GM12874 (cell line): Measurements from ENCODE around the gene SDK1.

ENCODE experiments used
- TF ChIP-seq, protein P1 (sequence below): IDR thresholded peaks from 2 replicates; pipeline ENCODE4 v1.5.1; 2011; ENCODE audit warnings: low read depth, mild to moderate bottlenecking, control low read depth, low read length, moderate library complexity; ENCODE audit not compliant: insufficient read depth

Gene SDK1

DNA sequence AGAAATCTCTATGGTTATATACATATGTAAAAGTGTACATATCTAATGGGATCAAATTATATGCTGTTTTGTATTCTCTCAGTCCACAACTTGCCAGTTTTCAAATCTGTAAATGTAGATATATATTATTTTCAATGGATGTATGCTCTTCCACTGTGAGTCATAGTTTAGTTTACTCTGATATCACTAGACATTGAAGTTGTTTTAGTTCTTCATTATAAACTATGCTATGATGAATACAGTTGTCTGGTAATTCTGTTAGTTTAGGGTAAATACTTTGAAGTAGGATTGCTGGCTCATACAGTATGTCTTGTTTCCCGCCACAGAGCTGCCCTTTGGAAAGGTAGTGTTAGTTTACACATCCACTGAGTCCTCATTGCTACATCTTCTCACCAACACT is 25.2 kb downstream of the SDK1 start:
- TF ChIP-seq, protein P1, sequence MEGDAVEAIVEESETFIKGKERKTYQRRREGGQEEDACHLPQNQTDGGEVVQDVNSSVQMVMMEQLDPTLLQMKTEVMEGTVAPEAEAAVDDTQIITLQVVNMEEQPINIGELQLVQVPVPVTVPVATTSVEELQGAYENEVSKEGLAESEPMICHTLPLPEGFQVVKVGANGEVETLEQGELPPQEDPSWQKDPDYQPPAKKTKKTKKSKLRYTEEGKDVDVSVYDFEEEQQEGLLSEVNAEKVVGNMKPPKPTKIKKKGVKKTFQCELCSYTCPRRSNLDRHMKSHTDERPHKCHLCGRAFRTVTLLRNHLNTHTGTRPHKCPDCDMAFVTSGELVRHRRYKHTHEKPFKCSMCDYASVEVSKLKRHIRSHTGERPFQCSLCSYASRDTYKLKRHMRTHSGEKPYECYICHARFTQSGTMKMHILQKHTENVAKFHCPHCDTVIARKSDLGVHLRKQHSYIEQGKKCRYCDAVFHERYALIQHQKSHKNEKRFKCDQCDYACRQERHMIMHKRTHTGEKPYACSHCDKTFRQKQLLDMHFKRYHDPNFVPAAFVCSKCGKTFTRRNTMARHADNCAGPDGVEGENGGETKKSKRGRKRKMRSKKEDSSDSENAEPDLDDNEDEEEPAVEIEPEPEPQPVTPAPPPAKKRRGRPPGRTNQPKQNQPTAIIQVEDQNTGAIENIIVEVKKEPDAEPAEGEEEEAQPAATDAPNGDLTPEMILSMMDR, result no peak

DNA sequence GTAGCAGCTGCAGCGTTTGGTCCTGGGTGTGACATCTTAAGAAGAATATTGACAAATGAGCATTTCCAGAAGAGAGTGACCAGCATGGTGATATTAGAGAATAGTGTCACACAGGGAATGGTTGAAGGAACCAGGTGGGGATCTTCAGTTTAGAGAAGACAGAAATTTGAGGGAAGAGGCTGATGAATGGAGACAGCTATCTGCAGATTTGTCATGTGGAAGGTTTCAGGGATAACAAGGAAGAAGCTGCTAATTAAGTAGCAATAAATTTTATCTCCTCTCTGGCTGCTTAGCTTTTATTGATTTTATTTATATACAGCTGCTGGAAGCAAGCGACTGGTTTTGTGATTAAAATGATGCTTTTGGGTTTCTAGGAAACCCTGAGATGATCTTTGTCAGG is 26.0 kb downstream of the SDK1 start:
- TF ChIP-seq, protein P1, result no peak

DNA sequence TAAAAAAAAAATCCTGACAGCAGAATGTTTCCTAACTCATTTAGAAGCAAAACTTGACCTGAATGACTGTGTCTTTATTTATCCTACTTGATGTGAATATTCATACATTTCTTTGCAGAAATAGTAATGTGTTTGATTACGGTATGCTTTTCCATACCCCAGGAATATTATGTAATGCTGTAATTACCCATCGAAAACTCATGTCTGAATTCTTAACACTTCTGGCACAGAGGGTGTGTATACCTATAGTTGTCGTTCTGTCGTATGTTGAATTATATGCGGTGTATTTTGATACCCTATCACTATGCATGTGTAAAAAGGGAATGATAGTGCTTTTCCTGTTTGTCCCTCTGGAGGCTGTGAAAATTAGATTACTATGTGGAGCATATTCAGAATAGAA is 26.6 kb downstream of the SDK1 start:
- TF ChIP-seq, protein P1, result no peak

- TF ChIP-seq, protein P1, result no peak
Measured at GRCh38 chr7:3332308-3332707, 31.3 kb downstream of the SDK1 start.

DNA sequence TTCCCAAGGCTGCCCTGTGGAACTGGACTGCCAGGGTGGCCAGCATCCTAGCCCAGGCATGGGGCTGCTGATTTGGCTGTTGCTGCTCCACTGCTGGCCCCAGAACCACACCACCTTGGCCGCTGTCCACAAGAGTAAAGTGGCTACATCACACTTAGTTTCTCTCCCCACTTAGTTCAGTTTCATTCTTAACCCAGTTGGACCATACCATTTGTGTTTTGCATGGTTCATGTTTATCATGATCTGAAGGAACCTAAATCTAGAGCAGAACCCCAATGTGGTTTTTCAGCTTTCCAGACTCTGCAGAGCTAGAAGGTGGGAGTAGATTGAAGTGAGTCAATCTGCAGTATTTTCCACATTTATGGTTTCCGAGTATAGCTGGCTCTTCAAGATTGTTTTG is 32.8 kb downstream of the SDK1 start:
- TF ChIP-seq, protein P1, result no peak

DNA sequence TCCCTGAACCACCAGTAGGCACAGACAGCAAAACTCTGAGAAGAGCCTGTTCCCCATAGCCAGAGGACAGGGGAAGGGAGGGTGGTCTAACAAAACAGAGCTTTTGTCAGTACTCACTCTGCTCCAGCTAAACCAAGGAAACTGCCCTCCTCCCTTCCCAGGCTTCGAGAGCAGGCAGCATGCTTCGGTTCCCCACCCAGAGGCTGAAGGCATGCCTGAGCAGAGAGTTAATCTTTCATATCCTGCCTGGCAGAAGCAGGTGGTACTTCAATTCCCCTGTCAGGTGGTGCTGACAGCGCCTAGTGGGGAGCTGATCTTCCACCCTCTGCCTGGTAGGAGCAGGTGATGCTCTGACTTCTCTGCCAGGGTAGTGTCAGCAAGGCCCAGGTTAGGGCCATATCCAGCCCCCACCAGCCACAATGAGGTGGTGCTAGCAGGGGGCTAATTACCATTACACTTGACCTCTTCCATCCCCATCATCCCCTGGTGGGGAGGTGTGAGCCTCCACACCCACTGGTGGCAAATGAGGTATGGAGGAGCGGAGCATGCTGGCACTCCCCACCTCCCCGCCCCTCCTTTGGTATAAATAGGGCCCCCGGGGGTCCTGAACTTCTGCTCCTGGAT is 35.1 kb downstream of the SDK1 start:
- TF ChIP-seq, protein P1, result no peak

- TF ChIP-seq, protein P1, result no peak
Measured at GRCh38 chr7:3338161-3338560, 37.1 kb downstream of the SDK1 start.
